PC-3 (cell line): ENCODE results near the gene CPOX. TPM values are rescaled to one million over a fixed set of nuclear protein-coding genes. Genes with fewer than 3 reads are reported as not detected.

Experiments
- ATAC-seq: fragments of 200-7000 bp; cut with Tn5 transposase; 2 replicates; pipeline ENCODE4 v1.9.1; 2020; ENCODE audit warnings: mild to moderate bottlenecking, moderate library complexity
- BruUV-seq: library from RNA; stranded (reverse); fragments of 400-500 nt; replicated peaks from 2 replicates; lab custom pipeline; 2021; lab: Mats Ljungman, UMichigan
- CTCF ChIA-PET: fragments of 300-600 bp; sonication (Branson Sonifier 250); formaldehyde crosslinking; loops from one replicate; lab custom pipeline; 2022; ENCODE audit warnings: antibody characterized with exemption; lab: Charles Lee
- POLR2A ChIA-PET: fragments of 300-600 bp; sonication (Branson Sonifier 250); formaldehyde crosslinking; loops from one replicate; lab custom pipeline; 2022; ENCODE audit warnings: antibody characterized with exemption; ENCODE audit not compliant: unreplicated experiment; lab: Charles Lee
- DNase-seq: peaks from one replicate; pipeline ENCODE4 v3.0.0-alpha.2; 2015
- H2AFZ ChIP-seq: fragments of 300-600 bp; sonication (generic); 2 replicates; pipeline ENCODE4 v1.6.0; 2016; ENCODE audit warnings: antibody characterized with exemption, low read length
- H3F3A ChIP-seq: fragments of 300-600 bp; sonication (generic); one replicate; pipeline ENCODE4 v1.6.0; 2017; ENCODE audit warnings: antibody characterized with exemption, low read length, control low read depth, mild to moderate bottlenecking; ENCODE audit not compliant: unreplicated experiment
- H3K27ac ChIP-seq: fragments of 300-600 bp; sonication (generic); 2 replicates; pipeline ENCODE4 v1.5.1; 2016; ENCODE audit warnings: mild to moderate bottlenecking, low read length
- H3K27me3 ChIP-seq: fragments of 300-600 bp; sonication (generic); 2 replicates; pipeline ENCODE4 v1.6.1; 2016; ENCODE audit warnings: low read length, mixed read lengths
- H3K36me3 ChIP-seq: fragments of 300-600 bp; sonication (generic); 2 replicates; pipeline ENCODE4 v1.6.1; 2016; ENCODE audit warnings: low read depth, mixed run types, low read length, mixed read lengths
- H3K4me1 ChIP-seq: fragments of 300-600 bp; sonication (generic); 2 replicates; pipeline ENCODE4 v1.5.1; 2016; ENCODE audit warnings: low read length; ENCODE audit not compliant: insufficient read depth
- H3K4me2 ChIP-seq: fragments of 300-600 bp; sonication (generic); 2 replicates; pipeline ENCODE4 v1.6.0; 2016; ENCODE audit warnings: low read length
- H3K4me3 ChIP-seq: fragments of 300-600 bp; sonication (generic); 2 replicates; pipeline ENCODE4 v1.5.1; 2016; ENCODE audit warnings: mild to moderate bottlenecking, low read length, mixed read lengths
- H3K79me2 ChIP-seq: fragments of 300-600 bp; sonication (generic); 2 replicates; pipeline ENCODE4 v1.6.1; 2017; ENCODE audit warnings: low read length, mixed read lengths
- H3K9ac ChIP-seq: fragments of 300-600 bp; sonication (generic); 2 replicates; pipeline ENCODE4 v1.6.0; 2016; ENCODE audit warnings: mild to moderate bottlenecking, low read length
- H3K9me2 ChIP-seq: fragments of 300-600 bp; sonication (generic); replicated peaks from 2 replicates; pipeline ENCODE4 v1.6.1; 2016; ENCODE audit warnings: mixed run types, low read length, mixed read lengths
- H3K9me3 ChIP-seq: fragments of 300-600 bp; sonication (generic); 2 replicates; pipeline ENCODE4 v1.6.1; 2016; ENCODE audit warnings: low read length, mixed read lengths
- H4K20me1 ChIP-seq: fragments of 300-600 bp; sonication (generic); 2 replicates; pipeline ENCODE4 v1.6.1; 2016; ENCODE audit warnings: low read length, mixed read lengths
- EZH2 ChIP-seq: fragments of 300-600 bp; sonication (generic); IDR thresholded peaks from one replicate; pipeline ENCODE4 v1.6.1; 2017; ENCODE audit warnings: antibody characterized with exemption, mild to moderate bottlenecking, low read length; ENCODE audit not compliant: unreplicated experiment
- EZH2phosphoT487 ChIP-seq: fragments of 300-600 bp; sonication (generic); IDR thresholded peaks from 2 replicates; pipeline ENCODE4 v1.6.1; 2018; ENCODE audit warnings: mild to moderate bottlenecking, antibody characterized with exemption, low read length, borderline replicate concordance
- intact Hi-C: fragments of 100-400 bp; cut with micrococcal nuclease; formaldehyde crosslinking; loops from 2 replicates; pipeline ENCODE4 v1.9.0; 2023
- total RNA-seq: library from RNA; depleted of rRNA; stranded (reverse); fragments of >200 nt; gene quantifications from 2 replicates; pipeline ENCODE4 v1.2.3, GENCODE V29; 2014
- TF ChIP-seq, protein P1 (sequence below): fragments of 300-600 bp; sonication (generic); conservative IDR thresholded peaks from 2 replicates; pipeline ENCODE4 v1.5.1; 2017; ENCODE audit warnings: antibody characterized with exemption, low read depth, mild to moderate bottlenecking, low read length

CPOX gene
- total RNA-seq, 1 experiment from 2014 or later = 62.0 TPM

DNA sequence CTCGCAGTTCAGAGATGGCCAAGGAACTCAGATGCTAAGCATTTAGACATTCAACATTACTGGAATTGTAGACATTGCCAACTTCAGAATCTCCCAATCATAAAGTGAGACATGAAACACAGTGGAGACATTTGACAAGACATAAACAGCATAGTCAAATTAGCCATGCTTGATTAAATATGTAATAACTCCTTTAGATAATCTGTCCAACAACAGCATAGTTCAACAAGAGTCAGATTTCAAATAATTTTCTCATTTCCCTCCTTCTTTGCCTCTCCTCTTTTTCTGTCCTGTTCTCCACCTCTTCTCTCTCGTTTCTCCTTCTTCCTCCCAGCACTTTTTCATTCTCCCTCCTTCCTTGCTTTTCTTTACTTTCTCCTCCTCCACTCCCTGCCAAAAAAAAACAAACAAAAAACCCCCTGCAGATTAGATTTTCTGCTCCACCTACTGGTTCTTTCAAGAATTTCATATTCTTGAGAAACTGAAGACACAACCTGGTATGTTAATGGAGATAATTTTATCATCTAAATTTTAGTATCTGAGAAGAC lies 20.2 kb downstream of the CPOX start:
- H3K9ac ChIP-seq = no peak overlapping the region
- H2AFZ ChIP-seq = no peak overlapping the region
- H4K20me1 ChIP-seq = 0 out of 2 replicates have a peak, but pooled peaks cover 3% of the 10 kb centered on the region
- POLR2A ChIA-PET = no interaction called here
- ATAC-seq (peak; percentile 60), DNase-seq (peak; percentile 76)
- TF ChIP-seq EZH2phosphoT487 (no peak), EZH2 (no peak)
- TF ChIP-seq, protein P1, sequence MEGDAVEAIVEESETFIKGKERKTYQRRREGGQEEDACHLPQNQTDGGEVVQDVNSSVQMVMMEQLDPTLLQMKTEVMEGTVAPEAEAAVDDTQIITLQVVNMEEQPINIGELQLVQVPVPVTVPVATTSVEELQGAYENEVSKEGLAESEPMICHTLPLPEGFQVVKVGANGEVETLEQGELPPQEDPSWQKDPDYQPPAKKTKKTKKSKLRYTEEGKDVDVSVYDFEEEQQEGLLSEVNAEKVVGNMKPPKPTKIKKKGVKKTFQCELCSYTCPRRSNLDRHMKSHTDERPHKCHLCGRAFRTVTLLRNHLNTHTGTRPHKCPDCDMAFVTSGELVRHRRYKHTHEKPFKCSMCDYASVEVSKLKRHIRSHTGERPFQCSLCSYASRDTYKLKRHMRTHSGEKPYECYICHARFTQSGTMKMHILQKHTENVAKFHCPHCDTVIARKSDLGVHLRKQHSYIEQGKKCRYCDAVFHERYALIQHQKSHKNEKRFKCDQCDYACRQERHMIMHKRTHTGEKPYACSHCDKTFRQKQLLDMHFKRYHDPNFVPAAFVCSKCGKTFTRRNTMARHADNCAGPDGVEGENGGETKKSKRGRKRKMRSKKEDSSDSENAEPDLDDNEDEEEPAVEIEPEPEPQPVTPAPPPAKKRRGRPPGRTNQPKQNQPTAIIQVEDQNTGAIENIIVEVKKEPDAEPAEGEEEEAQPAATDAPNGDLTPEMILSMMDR = peak; percentile 89
- H3K4me3 ChIP-seq = no peak overlapping the region
- intact Hi-C loops = loop anchor here (1.0 to 5.0 kb wide), 4 partner anchors 213 to 534 kb away; no protein-coding TSS in a partner anchor
- no peaks in the 10 kb centered on the region for H3F3A ChIP-seq
- no peak overlapping the region for H3K27ac ChIP-seq
- no peaks in the 10 kb centered on the region for H3K79me2 ChIP-seq
- H3K9me2 ChIP-seq = no peaks in the 10 kb centered on the region
- H3K9me3 ChIP-seq = no peaks in the 10 kb centered on the region
- CTCF ChIA-PET = interaction anchor here (0.5 kb wide), 1 partner anchor 15 kb away, joined by 5 read pairs; no protein-coding TSS in a partner anchor
- H3K4me2 ChIP-seq = peak overlapping the region; percentile 6; the same call in 1 of the 2 replicates
- H3K27me3 ChIP-seq = no peaks in the 10 kb centered on the region
- BruUV-seq = no TSS peak
- peaks cover 16% of the 10 kb centered on the region for H3K4me1 ChIP-seq
- 0 out of 2 replicates have a peak, but pooled peaks cover 3% of the 10 kb centered on the region for H3K36me3 ChIP-seq

DNA sequence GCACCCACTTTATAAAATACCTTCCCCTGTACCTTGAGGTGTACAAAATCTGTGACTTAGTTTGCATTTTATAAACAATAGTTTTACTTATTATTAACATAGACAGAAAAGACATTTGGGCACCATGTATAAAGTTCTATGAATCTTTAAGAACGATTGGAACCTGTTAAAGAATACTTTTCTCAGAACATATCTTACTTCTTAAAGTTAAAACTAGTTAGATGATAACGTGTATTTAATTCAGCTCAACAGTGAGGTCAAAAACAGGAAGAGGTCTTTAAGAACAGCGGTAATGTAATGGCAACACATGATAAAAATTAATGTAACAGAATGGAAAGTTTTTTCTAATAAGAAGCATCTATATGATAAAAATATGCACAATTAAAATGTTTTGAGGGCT lies 25.0 kb downstream of the CPOX start:
- Histone ChIP-seq H3K9me2 (no peaks in the 10 kb centered on the region), H3K27me3 (no peaks in the 10 kb centered on the region), H3K4me2 (no peak overlapping the region), H3K4me1 (peaks cover 37% of the 10 kb centered on the region), H3F3A (no peaks in the 10 kb centered on the region), H3K27ac (no peak overlapping the region), H3K4me3 (no peak overlapping the region), H3K9ac (no peak overlapping the region), H4K20me1 (no peaks in the 10 kb centered on the region), H3K79me2 (no peaks in the 10 kb centered on the region), H3K9me3 (no peaks in the 10 kb centered on the region), H2AFZ (no peak overlapping the region), H3K36me3 (no peaks in the 10 kb centered on the region)
- TF ChIP-seq EZH2phosphoT487 (no peak), EZH2 (no peak)
- TF ChIP-seq, protein P1 = no peak
- no TSS peak for BruUV-seq
- ChIA-PET CTCF (no interaction called here), POLR2A (no interaction called here)
- DNase-seq (no peak), ATAC-seq (no peak)
- intact Hi-C loops = no loop called here

DNA sequence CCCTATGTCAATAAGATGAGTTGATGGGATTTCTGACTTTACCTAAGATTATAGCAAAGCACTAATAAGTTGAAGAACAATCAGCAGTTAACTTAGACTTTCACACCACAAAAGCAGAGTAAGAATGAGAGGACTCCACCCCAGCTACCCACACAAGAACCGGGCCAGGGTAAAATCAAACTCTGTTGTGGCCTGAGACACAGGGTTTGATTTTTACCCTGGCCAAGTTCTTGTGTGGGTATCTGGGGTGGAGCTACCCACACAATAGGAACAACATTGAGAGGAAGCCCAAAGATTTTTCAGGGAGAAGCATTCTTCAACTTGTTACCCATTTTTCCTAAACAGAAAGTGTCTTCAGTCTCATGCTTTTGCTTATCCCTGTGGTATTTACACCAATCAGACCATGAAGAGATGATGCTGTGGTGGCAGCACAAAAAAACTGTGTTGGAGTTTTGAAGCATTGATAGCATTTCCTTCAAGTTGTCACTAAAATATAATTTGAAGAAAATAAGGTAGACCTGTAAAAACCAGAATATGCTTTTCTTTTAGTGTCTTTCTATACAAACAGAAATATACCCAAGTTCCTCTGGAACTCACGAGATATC lies 25.6 kb downstream of the CPOX start:
- Histone ChIP-seq H3K9me3 (no peaks in the 10 kb centered on the region), H3F3A (no peaks in the 10 kb centered on the region), H4K20me1 (no peaks in the 10 kb centered on the region), H3K9me2 (no peaks in the 10 kb centered on the region), H3K4me3 (no peak overlapping the region), H3K4me1 (peaks cover 40% of the 10 kb centered on the region), H3K4me2 (no peak overlapping the region), H3K36me3 (no peaks in the 10 kb centered on the region), H3K79me2 (no peaks in the 10 kb centered on the region), H3K27ac (no peak overlapping the region), H3K27me3 (no peaks in the 10 kb centered on the region), H2AFZ (no peak overlapping the region), H3K9ac (no peak overlapping the region)
- BruUV-seq = no TSS peak
- TF ChIP-seq EZH2phosphoT487 = no peak
- TF ChIP-seq EZH2 = no peak
- TF ChIP-seq, protein P1 = no peak
- intact Hi-C loops = no loop called here
- POLR2A ChIA-PET = no interaction called here
- DNase-seq (no peak), ATAC-seq (no peak)
- CTCF ChIA-PET = no interaction called here
